ENCODE results near the gene PPOX.

GRCh38 chr1:161161652-161162051 lies 4.6 kb upstream of the PPOX start:
- no peak for TF ChIP-seq EZH2 (IDR thresholded peaks at IDR 0.05; ENCODE audit: low read depth)
- TF ChIP-seq, protein P1, sequence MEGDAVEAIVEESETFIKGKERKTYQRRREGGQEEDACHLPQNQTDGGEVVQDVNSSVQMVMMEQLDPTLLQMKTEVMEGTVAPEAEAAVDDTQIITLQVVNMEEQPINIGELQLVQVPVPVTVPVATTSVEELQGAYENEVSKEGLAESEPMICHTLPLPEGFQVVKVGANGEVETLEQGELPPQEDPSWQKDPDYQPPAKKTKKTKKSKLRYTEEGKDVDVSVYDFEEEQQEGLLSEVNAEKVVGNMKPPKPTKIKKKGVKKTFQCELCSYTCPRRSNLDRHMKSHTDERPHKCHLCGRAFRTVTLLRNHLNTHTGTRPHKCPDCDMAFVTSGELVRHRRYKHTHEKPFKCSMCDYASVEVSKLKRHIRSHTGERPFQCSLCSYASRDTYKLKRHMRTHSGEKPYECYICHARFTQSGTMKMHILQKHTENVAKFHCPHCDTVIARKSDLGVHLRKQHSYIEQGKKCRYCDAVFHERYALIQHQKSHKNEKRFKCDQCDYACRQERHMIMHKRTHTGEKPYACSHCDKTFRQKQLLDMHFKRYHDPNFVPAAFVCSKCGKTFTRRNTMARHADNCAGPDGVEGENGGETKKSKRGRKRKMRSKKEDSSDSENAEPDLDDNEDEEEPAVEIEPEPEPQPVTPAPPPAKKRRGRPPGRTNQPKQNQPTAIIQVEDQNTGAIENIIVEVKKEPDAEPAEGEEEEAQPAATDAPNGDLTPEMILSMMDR (conservative IDR thresholded peaks at IDR 0.05): no peak
